Measurements from ENCODE around the gene ZNF428.

- peak; percentile 43 to 44 for TF ChIP-seq POLR2A (IDR thresholded peaks at IDR 0.05)
- TF ChIP-seq, protein P1, sequence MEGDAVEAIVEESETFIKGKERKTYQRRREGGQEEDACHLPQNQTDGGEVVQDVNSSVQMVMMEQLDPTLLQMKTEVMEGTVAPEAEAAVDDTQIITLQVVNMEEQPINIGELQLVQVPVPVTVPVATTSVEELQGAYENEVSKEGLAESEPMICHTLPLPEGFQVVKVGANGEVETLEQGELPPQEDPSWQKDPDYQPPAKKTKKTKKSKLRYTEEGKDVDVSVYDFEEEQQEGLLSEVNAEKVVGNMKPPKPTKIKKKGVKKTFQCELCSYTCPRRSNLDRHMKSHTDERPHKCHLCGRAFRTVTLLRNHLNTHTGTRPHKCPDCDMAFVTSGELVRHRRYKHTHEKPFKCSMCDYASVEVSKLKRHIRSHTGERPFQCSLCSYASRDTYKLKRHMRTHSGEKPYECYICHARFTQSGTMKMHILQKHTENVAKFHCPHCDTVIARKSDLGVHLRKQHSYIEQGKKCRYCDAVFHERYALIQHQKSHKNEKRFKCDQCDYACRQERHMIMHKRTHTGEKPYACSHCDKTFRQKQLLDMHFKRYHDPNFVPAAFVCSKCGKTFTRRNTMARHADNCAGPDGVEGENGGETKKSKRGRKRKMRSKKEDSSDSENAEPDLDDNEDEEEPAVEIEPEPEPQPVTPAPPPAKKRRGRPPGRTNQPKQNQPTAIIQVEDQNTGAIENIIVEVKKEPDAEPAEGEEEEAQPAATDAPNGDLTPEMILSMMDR (IDR thresholded peaks at IDR 0.05 in 4 of 5, conservative IDR thresholded peaks at IDR 0.05 in 1 of 5), result no peak
These were observed 44.1 kb downstream of the ZNF428 start, which contains the start of the genes PINLYP and XRCC1 for GRCh38 chr19:43575156-43575950.

Data from gastrocnemius medialis (tissue), 4 donors.